22Rv1 (cell line): ENCODE results near the gene PCGF1.

Experiments
- H3K27ac ChIP-seq: fragments of 450-650 bp; 2 replicates; pipeline ENCODE4 v1.5.1; 2017
- ZFX ChIP-seq: fragments of 450-650 bp; IDR thresholded peaks from 2 replicates; pipeline ENCODE4 v1.6.1; 2017; ENCODE audit warnings: antibody characterized with exemption, borderline replicate concordance
- TF ChIP-seq, protein P1 (sequence below): fragments of 450-650 bp; IDR thresholded peaks from 2 replicates; pipeline ENCODE4 v1.5.1; 2017; ENCODE audit warnings: mild to moderate bottlenecking

Gene PCGF1

DNA sequence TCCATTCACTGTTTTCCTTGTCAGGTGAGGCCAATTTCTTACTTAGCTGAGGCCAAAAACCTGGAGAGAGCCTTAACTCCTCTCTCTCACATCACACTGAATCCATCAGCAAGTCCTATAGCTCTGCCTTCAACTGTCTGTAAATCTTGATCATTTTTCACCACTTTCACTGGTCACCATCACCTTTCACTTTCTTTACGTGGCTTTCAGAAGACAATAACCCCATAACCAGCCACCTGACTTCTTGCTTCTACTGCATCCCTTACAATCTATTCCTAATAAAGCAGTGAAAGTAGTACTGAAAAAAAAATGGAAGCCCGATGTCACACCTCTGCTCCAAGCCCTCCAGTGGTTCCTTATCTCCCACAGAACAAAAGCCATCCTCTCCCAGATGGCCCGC, 38.5 kb upstream of the PCGF1 start:
- TF ChIP-seq, protein P1, sequence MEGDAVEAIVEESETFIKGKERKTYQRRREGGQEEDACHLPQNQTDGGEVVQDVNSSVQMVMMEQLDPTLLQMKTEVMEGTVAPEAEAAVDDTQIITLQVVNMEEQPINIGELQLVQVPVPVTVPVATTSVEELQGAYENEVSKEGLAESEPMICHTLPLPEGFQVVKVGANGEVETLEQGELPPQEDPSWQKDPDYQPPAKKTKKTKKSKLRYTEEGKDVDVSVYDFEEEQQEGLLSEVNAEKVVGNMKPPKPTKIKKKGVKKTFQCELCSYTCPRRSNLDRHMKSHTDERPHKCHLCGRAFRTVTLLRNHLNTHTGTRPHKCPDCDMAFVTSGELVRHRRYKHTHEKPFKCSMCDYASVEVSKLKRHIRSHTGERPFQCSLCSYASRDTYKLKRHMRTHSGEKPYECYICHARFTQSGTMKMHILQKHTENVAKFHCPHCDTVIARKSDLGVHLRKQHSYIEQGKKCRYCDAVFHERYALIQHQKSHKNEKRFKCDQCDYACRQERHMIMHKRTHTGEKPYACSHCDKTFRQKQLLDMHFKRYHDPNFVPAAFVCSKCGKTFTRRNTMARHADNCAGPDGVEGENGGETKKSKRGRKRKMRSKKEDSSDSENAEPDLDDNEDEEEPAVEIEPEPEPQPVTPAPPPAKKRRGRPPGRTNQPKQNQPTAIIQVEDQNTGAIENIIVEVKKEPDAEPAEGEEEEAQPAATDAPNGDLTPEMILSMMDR, result no peak
- no peak for TF ChIP-seq ZFX

GRCh38 chr2:74544634-74545033, 37.1 kb upstream of the PCGF1 start:
- H3K27ac ChIP-seq, result no peak overlapping the region
- no peak for TF ChIP-seq ZFX
- TF ChIP-seq, protein P1, result peak; percentile 69

More for the DNA sequence above, 38.5 kb upstream of the PCGF1 start:
- H3K27ac ChIP-seq, result no peak overlapping the region

DNA sequence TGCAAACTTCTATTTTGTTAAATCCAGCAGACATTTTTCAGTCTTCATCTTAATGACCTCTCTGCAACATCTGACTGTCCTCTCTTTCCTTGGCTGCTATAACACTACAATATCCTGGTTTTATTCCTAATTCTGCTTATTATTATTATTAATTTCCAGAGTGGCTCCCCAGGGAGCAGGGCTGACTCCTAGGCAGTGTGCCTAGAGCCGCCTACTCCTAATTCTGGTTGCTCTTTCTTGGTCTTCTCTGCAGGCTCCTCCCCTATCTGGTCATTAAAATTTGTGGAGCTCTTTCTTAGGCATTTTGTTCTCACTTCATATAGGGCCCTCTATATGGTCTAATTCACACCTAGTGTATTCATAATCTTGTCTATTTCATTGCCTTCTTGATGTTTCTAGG, 35.5 kb upstream of the PCGF1 start:
- no peak overlapping the region for H3K27ac ChIP-seq
- no peak for TF ChIP-seq ZFX
- TF ChIP-seq, protein P1, result no peak

- TF ChIP-seq, protein P1, result no peak
- no peak for TF ChIP-seq ZFX
- H3K27ac ChIP-seq, result no peak overlapping the region
These were observed 32.8 kb upstream of the PCGF1 start for GRCh38 chr2:74540291-74540690.

DNA sequence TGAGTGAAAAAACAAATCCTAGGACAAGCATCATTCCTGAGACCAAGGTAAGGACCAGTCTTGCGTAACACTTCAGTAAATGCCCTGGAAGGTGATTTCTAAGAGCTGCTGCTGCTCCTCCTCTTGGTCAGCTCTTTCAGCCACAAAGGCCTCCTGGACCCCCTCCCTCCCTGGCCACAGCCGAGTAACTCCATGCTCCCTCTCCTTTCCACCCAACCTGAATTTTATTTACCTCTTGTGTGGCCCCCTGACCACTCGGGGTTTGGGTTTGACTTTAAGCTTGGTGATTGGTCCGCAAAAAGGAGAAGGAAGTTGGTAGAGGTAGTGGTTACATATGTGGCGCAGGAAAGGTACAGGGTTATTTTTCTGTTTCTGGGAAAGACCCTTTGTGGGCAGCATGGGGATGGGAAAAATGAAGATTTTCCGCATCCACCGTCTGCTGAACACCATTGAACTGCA, 31.4 kb upstream of the PCGF1 start:
- TF ChIP-seq ZFX, result no peak
- TF ChIP-seq, protein P1, result no peak
- no peak overlapping the region for H3K27ac ChIP-seq

- H3K27ac ChIP-seq, result no peak overlapping the region
- TF ChIP-seq, protein P1, result no peak
- TF ChIP-seq ZFX, result no peak
These were observed 29.6 kb upstream of the PCGF1 start for GRCh38 chr2:74537140-74537539.

DNA sequence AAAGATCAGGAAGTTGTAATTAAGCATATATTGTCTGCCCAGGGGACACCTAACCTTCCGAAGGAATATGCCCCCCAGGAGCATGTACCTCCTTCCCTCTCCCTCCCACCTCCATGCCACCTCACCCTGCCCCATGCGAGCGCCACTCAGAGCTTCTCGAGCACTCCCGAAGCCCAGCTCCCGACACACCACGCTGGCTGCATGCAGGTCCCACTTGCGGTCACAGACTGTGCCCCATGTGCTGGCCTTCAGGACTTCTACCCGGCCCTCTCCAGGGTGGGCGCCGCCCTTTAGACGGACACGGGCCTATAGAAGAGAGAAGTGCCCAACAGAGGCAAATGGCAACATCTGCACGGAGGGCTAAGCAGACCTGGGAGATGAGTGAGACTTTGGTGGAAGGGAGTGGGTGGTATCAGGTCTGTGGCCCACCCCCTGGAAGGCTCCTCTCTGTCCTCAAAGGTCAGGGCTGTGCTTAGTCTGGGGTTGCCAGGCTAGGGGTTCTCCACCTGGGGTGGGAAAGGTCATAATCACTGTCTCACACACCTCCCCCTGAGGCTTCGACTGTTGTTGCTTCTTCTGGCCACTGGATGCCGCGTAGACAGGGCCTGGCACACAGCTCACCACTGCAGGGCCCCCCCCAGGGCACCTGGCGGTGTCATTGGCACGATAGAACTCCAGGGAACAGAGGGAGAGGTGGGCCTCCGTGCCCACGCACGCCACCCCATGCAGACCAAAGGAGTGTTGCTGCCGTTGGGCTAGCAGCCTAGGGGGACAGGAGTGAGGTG, 28.9 kb upstream of the PCGF1 start:
- TF ChIP-seq, protein P1, result no peak

More for the DNA sequence above, 28.9 kb upstream of the PCGF1 start:
- H3K27ac ChIP-seq, result no peak overlapping the region
